Measurements from ENCODE around the gene WNT3A.

GRCh38 chr1:228004331-228004855 lies 2.4 kb upstream of the WNT3A start:
- TF ChIP-seq CTCF (conservative IDR thresholded peaks at IDR 0.05; ENCODE audit: low read depth in 2 of 2) = peak; percentile 72 to 90
- TF ChIP-seq EZH2 (IDR thresholded peaks at IDR 0.05; ENCODE audit: low read depth, unreplicated experiment) = no peak
- TF ChIP-seq EZH2phosphoT487 (IDR thresholded peaks at IDR 0.05; ENCODE audit: unreplicated experiment) = no peak
- TF ChIP-seq, protein P1, sequence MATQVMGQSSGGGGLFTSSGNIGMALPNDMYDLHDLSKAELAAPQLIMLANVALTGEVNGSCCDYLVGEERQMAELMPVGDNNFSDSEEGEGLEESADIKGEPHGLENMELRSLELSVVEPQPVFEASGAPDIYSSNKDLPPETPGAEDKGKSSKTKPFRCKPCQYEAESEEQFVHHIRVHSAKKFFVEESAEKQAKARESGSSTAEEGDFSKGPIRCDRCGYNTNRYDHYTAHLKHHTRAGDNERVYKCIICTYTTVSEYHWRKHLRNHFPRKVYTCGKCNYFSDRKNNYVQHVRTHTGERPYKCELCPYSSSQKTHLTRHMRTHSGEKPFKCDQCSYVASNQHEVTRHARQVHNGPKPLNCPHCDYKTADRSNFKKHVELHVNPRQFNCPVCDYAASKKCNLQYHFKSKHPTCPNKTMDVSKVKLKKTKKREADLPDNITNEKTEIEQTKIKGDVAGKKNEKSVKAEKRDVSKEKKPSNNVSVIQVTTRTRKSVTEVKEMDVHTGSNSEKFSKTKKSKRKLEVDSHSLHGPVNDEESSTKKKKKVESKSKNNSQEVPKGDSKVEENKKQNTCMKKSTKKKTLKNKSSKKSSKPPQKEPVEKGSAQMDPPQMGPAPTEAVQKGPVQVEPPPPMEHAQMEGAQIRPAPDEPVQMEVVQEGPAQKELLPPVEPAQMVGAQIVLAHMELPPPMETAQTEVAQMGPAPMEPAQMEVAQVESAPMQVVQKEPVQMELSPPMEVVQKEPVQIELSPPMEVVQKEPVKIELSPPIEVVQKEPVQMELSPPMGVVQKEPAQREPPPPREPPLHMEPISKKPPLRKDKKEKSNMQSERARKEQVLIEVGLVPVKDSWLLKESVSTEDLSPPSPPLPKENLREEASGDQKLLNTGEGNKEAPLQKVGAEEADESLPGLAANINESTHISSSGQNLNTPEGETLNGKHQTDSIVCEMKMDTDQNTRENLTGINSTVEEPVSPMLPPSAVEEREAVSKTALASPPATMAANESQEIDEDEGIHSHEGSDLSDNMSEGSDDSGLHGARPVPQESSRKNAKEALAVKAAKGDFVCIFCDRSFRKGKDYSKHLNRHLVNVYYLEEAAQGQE (IDR thresholded peaks at IDR 0.05; ENCODE audit: unreplicated experiment) = no peak
- TF ChIP-seq CREB1 (CRISPR knock-in tag; IDR thresholded peaks at IDR 0.05; ENCODE audit: low read depth) = no peak
- TF ChIP-seq JUNB (IDR thresholded peaks at IDR 0.05; ENCODE audit: unreplicated experiment) = no peak
- no peak for TF ChIP-seq POLR2AphosphoS5 (IDR thresholded peaks at IDR 0.05; ENCODE audit: low read depth)
- TF ChIP-seq, protein P2, sequence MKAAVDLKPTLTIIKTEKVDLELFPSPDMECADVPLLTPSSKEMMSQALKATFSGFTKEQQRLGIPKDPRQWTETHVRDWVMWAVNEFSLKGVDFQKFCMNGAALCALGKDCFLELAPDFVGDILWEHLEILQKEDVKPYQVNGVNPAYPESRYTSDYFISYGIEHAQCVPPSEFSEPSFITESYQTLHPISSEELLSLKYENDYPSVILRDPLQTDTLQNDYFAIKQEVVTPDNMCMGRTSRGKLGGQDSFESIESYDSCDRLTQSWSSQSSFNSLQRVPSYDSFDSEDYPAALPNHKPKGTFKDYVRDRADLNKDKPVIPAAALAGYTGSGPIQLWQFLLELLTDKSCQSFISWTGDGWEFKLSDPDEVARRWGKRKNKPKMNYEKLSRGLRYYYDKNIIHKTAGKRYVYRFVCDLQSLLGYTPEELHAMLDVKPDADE (IDR thresholded peaks at IDR 0.05) = no peak
- TF ChIP-seq NANOG (IDR thresholded peaks at IDR 0.05; ENCODE audit: borderline replicate concordance) = no peak

All from GM23338 (cell line).